IMR-90 (cell line): ENCODE measurements around the gene PRKCH.

Experiments used
- BHLHE40 ChIP-seq: fragments of 150-350 bp; IDR thresholded peaks from 2 replicates; pipeline ENCODE4 v1.6.1; 2016; ENCODE audit warnings: mild to moderate bottlenecking, low read depth, low read length
- CEBPB ChIP-seq: IDR thresholded peaks from 2 replicates; pipeline ENCODE4 v1.6.1; 2012; ENCODE audit warnings: low read depth, low read length, improper control_type of control experiment
- CTCF ChIP-seq: conservative IDR thresholded peaks from 2 replicates; pipeline ENCODE4 v1.5.1; 2012; ENCODE audit warnings: mild to moderate bottlenecking, low read depth, low read length, improper control_type of control experiment
- NFE2L2 ChIP-seq: fragments of 150-350 bp; IDR thresholded peaks from 2 replicates; pipeline ENCODE4 v1.6.1; 2016; ENCODE audit warnings: low read depth, mild to moderate bottlenecking, low read length
- POLR2A ChIP-seq: IDR thresholded peaks from 2 replicates; pipeline ENCODE4 v1.6.1; 2012; ENCODE audit warnings: mild to moderate bottlenecking, low read depth, low read length
- RAD21 ChIP-seq: IDR thresholded peaks from 2 replicates; pipeline ENCODE4 v1.6.1; 2012; ENCODE audit warnings: low read length, improper control_type of control experiment
- RCOR1 ChIP-seq: IDR thresholded peaks from 2 replicates; pipeline ENCODE4 v1.6.1; 2012; ENCODE audit warnings: mild to moderate bottlenecking, low read length, improper control_type of control experiment; ENCODE audit not compliant: insufficient replicate concordance
- RFX5 ChIP-seq: IDR thresholded peaks from 2 replicates; pipeline ENCODE4 v1.8.0; 2012; ENCODE audit warnings: low read depth, mild to moderate bottlenecking, low read length, moderate library complexity
- SMC3 ChIP-seq: fragments of 150-350 bp; IDR thresholded peaks from 2 replicates; pipeline ENCODE4 v1.6.1; 2016; ENCODE audit warnings: low read depth, mild to moderate bottlenecking, antibody characterized with exemption, low read length, moderate library complexity
- USF2 ChIP-seq: fragments of 150-350 bp; IDR thresholded peaks from 2 replicates; pipeline ENCODE4 v1.6.1; 2017; ENCODE audit warnings: mild to moderate bottlenecking, antibody characterized with exemption, low read length, low read depth

GRCh38 chr14:61563162-61563511, 241.8 kb downstream of the PRKCH start:
- TF ChIP-seq POLR2A = 0 out of 2 replicates have a peak, but pooled peaks have one; percentile 22
- TF ChIP-seq CTCF = no peak
- TF ChIP-seq RCOR1 = no peak
- TF ChIP-seq USF2 = no peak
- no peak for TF ChIP-seq RAD21
- no peak for TF ChIP-seq BHLHE40
- no peak for TF ChIP-seq NFE2L2
- no peak for TF ChIP-seq SMC3
- TF ChIP-seq RFX5 = no peak
- TF ChIP-seq CEBPB = no peak
